Stimulated activated CD4-positive, alpha-beta T cell treated with anti-CD3 and anti-CD28 coated beads, TNF-alpha, amount 100 ng/mL, for 4 hours (primary cell): ENCODE results near the gene CCNYL1.
"Not testable (repeated sequence)": the region's sequence is repeated elsewhere in the genome, so short reads cannot be mapped to it uniquely, and the experiment has no call there.

Experiments
- DNase-seq, 3 experiments: peaks; one replicate each; pipeline ENCODE4 v3.0.0-alpha.2; 2020; ENCODE audit warnings: low read depth in 3 of 3

Gene CCNYL1

DNA sequence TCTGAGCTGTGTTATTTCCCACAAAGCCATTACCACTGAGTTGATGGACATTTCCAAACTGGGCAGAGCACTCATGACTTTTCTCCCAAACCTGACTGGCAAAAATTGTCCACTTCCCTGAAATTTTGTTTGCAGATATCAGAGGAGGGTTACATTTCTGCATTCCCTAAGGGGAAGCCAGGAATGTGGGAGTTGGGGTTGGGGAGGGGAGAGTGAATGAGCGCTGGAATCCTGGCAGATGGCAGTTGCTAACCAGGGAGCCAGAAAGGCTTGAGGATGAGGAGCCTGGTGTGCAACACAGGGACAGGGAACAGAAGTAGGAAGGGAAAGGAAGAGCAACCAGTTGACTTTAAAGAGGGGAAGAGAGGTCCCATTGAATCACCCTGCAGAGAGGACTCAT lies 14.0 kb upstream of the CCNYL1 start:
- DNase-seq, result no peak

GRCh38 chr2:207698301-207698700 lies 13.1 kb upstream of the CCNYL1 start:
- DNase-seq, result no peak

DNA sequence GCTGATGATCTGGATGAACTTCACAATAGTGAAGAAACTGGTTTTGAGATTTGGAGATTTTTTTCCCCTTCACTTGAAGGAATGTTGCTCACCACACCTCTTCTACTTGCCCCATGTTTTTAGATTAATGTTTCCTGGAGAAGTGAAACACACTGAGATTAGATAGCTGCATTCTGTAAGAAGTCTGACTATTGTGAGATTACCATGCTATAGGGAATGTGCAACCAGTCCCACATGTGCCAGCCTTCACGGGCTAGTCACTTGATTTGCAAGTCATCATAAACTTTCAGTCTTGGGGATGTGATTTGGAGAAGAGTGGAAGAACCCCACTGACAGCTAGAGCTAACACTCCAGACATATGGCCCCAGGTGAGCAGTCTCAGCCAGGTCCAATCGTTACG lies 7.4 kb upstream of the CCNYL1 start:
- no peak for DNase-seq

DNA sequence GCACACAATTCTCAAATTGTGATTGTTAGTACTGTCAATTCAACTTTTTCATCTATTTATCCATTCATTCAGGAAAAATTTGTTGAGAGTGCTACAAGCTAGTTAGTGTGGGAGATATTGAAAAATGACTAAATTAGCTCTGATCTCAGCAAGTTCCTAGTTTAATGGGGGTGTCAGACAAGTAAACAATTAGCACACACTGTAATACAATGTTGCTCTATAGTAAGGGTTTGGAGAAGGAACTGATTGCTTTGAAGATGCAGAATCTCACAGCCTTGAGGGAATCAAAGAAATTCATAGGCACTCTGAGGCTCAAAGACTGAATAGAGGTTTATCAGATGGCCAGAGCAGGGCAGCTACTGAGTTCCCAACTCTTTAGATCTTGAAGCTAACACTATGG lies 6.8 kb upstream of the CCNYL1 start:
- DNase-seq, result no peak

GRCh38 chr2:207706936-207707860 lies 4.2 kb upstream of the CCNYL1 start:
- DNase-seq, result no peak

DNA sequence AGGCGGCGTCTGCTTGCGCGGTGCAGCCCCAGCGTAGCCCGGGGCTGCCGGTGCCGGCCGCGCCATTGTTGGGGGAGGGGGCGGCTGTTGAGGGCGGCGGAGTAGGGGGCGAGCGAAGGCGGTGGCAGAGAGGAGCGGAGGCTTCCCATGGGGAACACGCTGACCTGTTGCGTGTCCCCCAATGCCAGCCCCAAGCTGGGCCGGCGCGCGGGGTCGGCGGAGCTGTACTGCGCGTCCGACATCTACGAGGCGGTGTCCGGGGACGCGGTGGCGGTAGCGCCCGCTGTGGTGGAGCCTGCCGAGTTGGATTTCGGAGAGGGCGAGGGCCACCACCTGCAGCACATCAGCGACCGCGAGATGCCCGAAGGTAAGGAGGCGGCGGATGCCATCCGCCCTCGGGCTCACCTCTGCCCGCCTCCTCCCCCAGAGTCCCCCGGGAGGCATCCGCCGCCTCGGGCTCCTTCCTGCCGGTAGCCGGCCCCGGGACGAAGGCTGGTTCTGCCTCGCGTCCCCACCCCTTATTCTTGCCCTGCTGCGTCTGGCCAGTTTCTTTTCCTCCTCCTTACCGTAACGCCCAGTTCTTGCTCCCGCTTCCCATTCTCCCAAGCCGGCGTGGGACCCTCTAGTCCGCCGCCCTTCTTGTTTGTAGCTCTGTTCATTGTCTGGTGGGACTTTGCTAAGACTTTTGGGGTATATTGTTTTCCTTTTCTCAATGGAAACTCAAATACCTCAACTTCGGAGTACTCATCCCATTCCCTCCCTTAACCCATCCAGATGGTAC lies 500 bp downstream of the CCNYL1 start:
- DNase-seq, result peak; percentile 23 to 31 (median 29)

- DNase-seq, result no peak
Observed at GRCh38 chr2:207716056-207716455, 4.6 kb downstream of the CCNYL1 start.

DNA sequence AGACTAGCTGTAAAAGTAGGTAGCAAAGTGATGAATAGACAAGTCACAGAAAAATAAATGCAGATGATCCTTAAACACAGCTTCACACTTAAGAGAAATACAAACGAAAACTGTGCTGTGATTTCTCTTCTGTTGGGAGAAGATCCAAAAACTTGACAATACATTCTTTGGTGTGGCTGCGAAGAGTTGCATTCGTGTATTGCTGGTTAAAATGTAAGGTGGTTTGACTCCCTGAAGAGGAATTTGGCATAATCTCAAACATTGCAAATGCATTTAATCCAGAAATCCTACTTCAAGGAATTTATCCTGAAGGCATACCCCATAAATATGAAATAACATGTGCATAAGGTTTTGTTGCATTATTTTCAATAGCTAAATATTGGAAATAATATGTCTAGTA lies 7.1 kb downstream of the CCNYL1 start:
- DNase-seq, result no peak

DNA sequence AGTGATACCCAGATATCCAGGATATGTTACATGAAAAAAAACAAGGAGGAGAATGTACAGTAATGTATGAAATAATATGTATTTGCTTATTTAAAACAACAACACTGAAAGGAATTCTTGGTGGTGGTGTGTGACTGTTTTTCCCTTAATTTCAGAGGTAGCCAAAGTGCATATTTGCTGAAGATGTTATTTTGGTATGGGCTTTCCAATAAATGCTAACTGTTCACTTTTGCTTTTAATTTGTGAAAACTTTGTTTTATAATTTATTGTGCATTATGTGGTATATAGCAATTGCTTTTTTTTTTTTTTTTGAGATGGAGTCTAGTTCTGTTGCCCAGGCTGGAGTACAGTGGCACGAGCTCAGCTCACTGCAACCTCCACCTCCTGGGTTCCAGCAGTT lies 7.6 kb downstream of the CCNYL1 start:
- DNase-seq, result no peak

DNA sequence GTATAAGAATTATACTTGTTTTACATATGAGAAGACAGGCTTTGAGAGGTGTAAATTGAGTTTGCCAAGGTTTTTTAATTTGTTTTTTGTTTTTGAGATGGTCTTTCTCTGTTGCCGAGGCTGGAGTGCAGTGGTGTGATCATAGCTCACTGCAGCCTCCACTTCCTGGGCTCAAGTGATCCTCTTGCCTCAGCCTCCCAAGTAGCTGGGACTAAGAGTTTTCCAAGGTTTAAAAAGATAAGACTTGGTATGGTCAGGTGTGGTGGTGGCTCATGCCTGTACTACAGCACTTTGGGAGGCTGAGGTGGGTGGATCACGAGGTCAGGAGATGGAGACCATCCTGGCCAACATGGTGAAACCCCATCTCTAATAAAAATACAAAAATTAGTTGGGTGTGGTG lies 8.2 kb downstream of the CCNYL1 start:
- not testable (repeated sequence) for DNase-seq

GRCh38 chr2:207720517-207721187 lies 9.2 kb downstream of the CCNYL1 start:
- no peak for DNase-seq

DNA sequence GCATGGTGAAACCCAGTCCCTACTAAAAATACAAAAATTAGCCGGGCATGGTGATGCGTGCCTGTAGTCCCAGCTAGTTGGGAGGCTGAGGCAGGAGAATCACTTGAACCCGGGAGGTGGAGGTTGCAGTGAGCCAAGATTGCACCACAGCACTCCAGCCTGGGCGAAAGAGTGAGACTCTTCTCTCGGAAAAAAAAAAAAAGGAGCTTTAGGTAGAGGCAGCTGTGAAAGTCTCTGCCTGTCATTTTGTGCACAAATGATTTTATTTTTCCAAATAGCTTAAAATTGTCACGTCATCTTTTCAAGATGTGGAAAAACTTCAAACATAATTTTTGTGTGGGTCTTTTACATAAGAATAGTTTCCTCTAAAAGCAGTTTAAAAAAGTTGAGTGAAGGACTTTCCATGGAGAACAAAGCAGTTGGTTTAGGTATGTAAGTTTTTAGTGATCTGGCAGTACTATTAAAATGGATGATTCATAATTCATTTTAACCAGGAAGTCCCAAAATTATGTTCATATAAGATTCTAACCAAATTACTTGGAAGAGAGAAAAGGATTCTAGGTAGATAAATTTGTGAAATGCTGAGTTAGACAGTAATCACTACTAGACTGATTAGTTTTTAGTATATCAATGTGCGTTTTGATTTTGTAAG lies 11.5 kb downstream of the CCNYL1 start:
- no peak for DNase-seq

GRCh38 chr2:207723425-207723787 lies 12.0 kb downstream of the CCNYL1 start:
- DNase-seq, result not testable (repeated sequence)

- no peak for DNase-seq
Observed at GRCh38 chr2:207724113-207724512, 12.7 kb downstream of the CCNYL1 start.

DNA sequence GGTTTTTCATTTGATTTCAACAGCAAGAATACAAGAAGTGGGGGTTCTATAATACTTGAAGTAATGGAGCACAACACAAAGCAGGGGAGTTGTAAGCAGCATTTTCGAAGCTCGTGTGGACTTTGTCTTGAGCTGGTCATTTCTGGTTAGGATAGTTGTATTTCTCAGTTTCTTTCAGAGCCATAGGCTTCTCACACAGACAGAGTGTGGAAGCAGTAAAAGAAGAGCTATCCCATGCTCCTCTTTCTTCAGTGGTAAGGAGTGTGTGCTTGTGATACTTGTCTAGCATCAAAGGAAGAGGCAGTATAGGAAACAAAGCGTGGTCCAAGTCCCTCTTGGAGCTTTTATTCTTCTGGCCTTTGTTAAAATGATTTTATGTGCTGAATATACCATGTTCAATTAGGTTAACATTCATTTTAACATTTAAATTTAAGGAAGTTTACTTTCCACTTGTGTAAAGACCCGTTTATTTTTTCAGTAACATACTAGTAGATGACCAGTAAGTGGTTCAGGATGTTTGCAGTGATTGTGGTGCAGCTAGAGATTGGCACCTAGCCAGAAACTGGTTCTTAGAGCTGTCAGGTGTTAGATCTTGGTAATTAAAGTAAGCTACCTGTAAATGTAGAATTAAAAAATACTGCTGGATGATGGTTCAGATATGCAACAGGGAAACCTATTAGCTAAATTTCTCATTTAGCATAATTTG lies 14.6 kb downstream of the CCNYL1 start:
- DNase-seq, result no peak

GRCh38 chr2:207727261-207727660 lies 15.8 kb downstream of the CCNYL1 start:
- DNase-seq, result no peak

- DNase-seq, result no peak
Observed at GRCh38 chr2:207729465-207729998, 18.1 kb downstream of the CCNYL1 start.

DNA sequence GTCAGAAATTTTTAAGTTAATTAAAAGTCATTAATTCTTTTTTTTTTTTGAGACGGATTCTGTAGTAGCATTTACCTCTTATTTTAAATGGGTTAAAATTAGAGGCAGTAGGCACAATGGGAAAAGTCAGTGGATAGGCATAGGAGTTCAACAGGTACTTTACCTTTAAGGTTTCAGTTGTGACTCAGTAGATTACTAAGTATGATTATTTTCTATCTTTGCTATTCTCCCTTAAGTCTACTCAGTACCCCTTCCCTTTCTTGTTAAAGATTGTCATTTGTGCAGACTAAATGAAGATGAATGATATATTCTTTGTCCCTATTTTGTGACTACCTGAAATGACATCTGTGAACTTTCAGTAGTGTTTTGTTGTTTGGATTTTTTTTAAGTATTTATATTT lies 19.7 kb downstream of the CCNYL1 start:
- no peak for DNase-seq

DNA sequence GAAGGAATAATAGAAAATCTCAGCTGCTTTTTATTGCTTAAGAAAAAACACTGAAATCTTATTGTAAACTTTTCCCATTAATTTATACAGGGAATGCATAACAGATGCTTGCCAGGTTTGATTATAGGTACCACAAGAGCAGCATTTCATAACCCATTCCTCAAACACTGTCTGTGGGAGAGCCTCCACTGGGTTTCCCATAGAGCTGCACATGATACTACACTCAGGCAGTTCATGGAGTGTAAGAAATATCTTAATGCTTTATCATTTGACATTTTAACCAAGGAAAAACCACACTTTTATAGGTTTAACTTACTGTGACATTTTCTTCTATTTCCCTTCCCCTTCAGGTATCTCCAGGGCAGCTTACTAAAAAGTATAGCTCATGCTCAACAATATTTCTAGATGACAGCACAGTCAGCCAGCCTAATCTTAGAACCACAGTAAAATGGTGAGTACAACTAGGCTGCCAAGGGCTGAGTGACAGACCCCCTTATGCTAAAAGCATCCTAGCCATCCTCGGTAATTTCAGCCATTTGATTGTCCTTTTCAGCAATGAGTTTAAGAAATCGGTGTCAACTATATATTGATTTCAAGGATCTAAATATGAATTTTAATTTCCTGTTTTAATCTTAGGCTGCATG lies 22.3 kb downstream of the CCNYL1 start:
- no peak for DNase-seq

DNA sequence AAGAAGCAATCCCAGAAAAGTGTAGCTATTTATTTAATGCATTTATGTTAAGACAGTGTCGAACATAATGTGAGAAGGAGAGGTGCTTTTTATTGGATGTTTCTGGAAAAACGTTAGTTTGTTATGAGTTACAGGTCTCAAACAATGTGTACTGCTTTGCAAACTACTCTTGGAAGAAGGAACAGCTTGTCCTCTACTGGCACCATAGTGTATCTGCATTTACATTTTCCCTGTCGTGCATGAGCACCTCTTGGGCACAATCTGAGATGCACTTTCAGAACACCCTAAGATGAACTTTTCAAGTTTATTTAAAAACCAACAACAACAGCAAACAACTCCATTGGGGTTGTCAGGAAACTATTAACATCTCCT lies 22.8 kb downstream of the CCNYL1 start:
- no peak for DNase-seq
